ENCODE measurements around the gene INSR. TPM values are rescaled to one million over a fixed set of nuclear protein-coding genes. Genes with fewer than 3 reads are reported as not detected.

Gene INSR
- total RNA-seq, 1 donor from 2014 or later = 62.6 TPM

DNA sequence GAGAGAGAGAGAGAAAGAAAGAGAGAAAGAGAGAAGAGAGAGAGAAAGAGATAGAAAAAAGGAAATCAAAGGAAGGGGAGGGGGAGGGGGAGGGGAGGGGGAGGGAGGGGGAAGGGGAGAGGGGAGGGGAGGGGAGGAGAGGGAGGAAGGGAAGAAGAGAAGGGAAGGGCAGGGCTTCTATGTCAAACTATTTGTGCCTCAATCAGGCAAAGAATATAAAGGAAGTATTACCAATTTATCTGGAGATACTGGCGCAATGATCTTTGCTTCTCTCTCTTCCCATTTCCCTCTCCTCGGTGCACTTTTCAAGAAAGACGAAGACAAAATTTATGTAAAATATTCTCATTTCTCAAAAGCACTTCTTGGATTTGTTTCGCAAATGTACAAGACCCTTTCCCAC, 9.3 kb upstream of the INSR start:
- DNase-seq (ENCODE audit: low spot score) = no peak
- intact Hi-C loops (cut with DNase I) = no loop called here

DNA sequence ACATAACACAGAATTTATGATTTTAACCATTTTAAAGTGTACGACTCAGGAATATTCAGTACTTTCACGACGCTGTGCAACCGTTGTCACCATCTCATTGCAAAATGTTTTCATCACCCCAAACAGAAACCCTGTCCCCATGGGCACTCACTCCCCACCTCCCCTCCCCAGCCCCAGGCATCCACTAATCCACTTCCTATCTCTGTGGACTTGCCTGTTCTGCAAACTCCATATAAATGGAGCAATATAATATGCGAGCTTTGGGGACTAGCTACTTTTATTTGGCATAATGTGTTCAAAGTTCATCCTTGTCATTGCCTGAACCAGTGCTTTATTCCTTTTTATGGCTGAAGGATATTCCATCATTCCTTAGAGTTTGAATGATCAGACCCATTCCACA, 7.3 kb upstream of the INSR start:
- DNase-seq (ENCODE audit: low spot score) (no peak), ATAC-seq (no peak)
- intact Hi-C loops (cut with DNase I) = no loop called here

More for the DNA sequence above, 9.3 kb upstream of the INSR start:
- no peak for ATAC-seq

DNA sequence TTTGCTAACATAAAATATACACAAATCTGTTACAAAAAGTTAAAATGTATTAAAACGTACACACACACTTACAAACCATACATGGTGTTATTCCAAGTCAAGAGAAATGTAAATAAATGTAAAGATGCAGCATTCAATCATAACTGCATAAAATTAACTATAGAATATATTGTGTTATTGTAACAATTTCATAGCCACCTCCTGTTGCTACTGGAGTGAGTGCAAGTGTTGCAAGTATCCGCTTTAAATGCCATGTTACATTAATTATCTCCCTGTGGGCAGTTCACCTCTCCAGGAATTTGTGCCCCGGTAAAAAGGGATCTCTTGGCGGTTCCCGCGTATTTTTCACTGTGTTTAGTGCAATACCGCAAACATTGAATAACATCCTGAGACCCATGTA, 3.5 kb upstream of the INSR start:
- ATAC-seq = no peak
- intact Hi-C loops (cut with DNase I) = loop anchor here (2.0 kb wide), 1 partner anchor 59 kb away; no protein-coding TSS in a partner anchor

DNA sequence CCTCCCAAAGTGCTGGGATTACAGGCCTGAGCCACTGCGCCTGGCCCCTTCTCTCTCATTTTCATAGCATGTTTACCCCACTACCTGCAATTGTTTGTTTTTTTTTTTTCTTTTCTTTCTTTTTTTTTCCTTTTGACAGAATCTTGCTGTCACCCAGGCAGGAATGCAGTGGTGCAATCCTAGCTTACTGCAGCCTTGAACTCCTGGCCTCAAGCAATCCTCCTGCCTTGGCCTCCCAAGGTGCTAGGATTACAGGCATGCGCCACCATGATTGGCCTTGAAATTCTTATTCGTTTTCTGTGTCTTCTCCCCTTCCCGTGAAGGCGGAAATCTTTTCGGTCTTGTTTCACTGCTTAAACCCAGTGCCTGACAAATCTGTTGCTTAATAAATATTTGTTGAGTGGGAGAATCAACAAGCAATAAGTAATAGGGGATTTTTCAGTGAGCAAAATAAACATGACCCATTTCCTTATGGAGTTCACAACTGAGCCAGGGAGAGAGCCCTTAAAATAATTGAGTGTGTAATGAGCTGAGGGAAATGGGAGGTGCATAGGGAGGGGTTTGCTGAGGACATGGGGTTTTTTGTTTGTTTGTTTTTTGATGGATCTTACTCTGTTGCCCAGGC, 1.8 kb upstream of the INSR start:
- DNase-seq (ENCODE audit: low spot score) (no peak), ATAC-seq (no peak)
- intact Hi-C loops (cut with DNase I) = loop anchor here (2.0 kb wide), 2 partner anchors 57 to 97 kb away; no protein-coding TSS in a partner anchor

More for the DNA sequence above, 3.5 kb upstream of the INSR start:
- no peak for DNase-seq (ENCODE audit: low spot score)

DNA sequence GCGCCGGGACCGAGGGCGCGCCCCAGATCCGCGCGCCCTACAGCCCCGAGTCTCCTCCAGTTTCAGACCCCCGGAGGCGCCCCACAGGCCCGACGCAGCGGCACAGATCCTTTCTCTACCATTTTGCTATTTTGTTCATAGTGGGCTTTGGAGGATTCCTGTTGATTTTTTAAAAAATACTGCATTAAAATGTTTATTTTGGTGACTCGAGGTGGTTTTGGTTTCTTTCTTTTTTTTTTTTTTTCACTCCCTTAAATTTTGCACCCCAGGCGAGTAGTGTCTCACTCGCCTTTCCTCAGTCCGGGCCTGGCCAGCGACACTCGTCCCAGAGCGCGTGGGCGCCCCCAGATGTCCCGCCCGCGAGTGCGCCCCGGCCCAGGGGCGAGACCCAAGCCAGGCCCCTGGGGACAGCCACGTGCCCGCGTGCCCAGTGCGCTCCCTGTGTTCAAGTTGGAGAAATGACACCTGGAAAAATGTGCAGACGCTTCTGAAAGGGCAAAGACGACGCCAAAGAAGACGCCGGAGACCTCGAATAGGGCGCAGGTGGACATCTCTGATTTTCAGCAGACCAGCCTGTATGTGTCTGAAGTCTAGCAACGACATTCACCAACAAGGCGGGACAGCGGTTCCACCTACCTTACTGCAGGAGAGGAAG, 471 bp upstream of the INSR start:
- DNase-seq (ENCODE audit: low spot score) = peak; percentile 79
- peak; percentile 75 for ATAC-seq
- intact Hi-C loops (cut with DNase I) = loop anchor here (2.0 kb wide), 1 partner anchor 96 kb away; no protein-coding TSS in a partner anchor

DNA sequence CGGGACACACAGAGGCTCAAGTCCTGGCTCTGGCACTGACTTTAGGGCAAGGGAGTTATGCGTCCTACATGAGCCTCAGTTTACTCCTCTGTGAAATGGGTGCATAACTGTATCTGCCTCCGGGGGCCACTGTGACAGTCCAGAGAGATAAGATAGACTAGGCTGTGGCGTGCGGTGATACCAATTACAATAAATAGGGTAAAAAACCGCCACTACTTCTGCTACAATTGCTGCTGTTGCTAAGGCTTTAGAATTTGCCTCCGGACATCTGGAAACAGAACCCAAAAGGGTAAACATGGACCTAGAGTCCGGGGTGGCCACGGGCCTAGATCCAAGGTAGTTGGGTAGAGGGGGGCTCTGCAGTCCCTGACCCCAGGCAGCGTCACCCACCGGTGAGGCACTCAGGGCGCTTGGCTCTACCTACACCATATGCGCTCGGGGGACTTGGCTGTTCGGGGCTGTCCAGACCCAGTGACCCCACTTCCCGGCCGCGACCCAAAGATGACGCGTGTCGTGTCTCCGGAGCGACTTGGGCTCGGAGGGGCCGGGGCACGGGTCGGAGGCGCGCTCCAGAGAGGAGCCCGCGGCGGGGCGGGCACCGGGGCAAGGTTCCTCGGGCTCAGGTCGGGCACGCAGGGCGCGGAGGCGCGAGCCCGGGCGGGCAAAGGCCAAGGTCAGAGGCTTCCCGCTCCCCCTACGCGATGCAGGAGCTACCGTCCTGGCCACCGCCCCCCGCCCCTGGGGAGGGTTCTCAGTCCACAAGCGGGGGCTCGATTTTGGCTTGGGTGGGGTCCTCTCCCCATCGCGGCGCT, 1.1 kb downstream of the INSR start:
- ATAC-seq (peak; percentile 16), DNase-seq (ENCODE audit: low spot score) (peak; percentile 70)
- intact Hi-C loops (cut with DNase I) = no loop called here

DNA sequence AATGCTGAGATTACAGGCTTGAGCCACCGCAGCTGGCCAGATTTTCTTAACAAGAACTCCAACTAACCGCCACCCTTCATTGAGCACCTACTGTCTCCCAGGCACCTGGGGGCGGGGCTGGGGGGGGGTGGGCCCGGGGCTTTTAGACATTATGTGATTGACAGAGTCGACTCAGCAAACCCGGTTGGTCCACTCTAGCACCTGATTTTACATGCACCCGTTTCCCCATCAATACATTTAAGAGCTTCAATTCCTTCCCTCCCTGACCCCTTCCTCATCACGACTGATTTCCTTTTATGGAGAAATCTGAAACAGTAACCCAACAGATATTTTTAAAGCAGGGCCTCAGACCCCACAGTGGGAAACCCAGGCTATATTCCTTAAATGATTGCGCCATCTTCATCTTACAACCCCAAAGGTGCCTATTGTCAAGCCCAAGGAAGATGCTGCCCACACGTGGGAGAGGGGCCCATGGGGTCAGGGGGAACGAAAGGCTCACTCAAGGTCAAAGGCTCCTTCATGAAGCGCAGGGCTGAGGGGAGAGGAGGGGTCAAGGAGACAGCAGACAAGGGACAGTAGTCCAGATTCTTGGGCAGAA, 1.8 kb downstream of the INSR start:
- DNase-seq (ENCODE audit: low spot score) (no peak), ATAC-seq (no peak)
- intact Hi-C loops (cut with DNase I) = no loop called here

DNA sequence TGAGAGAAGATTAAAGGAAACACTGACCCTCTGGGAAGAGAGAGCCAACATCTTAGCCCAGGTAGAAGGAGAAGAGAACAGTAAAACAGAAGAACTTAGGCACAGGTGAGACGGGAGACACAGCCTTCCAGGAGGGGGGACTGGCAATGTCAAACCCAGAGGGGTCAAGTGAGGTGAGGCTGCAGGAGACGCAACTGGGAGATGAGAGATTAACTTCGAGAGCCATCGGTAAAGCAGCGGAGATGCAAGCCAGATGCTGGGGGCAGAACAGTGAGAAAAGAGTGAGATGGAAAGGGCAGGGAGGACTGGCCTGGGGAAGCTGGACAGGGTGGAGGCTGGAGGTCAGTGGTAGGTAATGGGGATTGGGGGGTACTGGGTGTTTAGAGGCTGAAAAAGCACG, 5.2 kb downstream of the INSR start:
- intact Hi-C loops (cut with DNase I) = no loop called here

DNA sequence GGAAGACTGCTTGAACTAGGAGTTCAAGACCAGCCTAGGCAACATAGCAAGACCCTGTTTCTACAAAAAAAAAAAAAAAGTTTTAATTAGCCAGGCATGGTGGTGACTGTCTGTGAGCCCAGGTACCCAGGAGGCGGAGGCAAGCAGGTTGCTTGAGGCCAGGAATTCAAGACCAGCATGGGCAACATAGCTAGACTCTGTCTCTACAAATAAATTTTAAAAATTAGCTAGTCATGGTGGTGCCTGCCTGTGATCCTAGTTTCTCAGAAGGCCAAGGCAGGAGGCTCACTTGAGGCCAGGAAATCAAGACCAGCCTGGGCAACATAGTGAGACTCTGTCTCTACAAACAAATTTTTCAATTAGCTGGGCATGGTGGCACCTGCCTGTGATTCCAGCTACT, 6.1 kb downstream of the INSR start:
- no peak for ATAC-seq
- intact Hi-C loops (cut with DNase I) = no loop called here
- no peak for DNase-seq (ENCODE audit: low spot score)

More for the DNA sequence above, 5.2 kb downstream of the INSR start:
- no peak for DNase-seq (ENCODE audit: low spot score)
- peak; percentile 21 for ATAC-seq

DNA sequence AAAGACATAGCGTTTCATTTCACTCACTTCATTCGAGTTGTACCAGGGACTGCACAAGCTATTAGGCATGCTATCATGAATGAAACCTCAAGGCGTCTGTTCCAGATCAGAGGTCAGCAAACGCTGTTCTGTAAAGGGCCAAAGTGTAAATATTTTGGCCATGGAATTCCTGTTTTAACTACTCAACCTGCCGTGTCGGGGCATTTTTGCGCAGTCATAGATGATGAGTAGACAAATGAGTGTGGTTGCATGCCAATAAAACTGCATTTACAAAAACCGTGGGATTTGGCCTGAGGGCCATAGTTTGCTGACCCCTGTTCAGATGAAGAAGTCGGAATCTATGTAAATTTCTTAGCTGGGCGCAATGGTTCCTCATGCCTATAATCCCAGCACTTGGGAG, 6.5 kb downstream of the INSR start:
- no peak for DNase-seq (ENCODE audit: low spot score)
- ATAC-seq = peak; percentile 41
- intact Hi-C loops (cut with DNase I) = no loop called here

DNA sequence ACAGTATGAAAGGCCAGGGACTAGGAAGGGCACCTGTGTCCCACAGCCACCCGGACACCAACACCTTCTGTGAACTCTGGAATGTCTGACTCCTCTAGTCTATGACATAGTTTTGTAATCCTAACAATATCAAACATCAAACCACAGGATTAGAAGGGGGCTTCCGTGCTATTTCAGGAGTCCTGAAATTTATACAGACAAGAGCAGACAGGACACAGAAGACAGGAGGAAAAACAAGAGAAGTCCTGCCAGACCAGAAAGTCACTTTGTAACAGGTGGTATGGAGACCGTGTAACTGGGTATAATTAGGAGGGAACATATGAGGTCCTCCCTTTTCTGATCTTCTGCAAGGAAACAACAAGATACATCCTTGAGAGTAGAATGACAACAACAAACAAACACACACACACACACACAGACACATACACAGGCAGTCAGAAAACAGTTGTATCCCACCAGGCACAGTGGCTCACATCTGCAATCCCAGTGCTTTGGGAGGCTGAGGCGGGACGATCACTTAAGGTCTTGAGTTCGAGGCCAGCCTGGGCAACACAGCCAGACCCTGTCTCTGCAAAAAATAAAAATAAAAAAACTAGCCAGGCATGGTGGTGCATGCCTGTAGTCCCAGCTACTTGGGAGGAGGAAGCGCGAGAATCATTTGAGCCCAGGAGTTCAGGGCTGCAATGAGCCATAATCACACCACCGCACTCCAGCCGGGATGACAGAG, 13.1 kb downstream of the INSR start:
- DNase-seq (ENCODE audit: low spot score) (no peak), ATAC-seq (no peak)

DNA sequence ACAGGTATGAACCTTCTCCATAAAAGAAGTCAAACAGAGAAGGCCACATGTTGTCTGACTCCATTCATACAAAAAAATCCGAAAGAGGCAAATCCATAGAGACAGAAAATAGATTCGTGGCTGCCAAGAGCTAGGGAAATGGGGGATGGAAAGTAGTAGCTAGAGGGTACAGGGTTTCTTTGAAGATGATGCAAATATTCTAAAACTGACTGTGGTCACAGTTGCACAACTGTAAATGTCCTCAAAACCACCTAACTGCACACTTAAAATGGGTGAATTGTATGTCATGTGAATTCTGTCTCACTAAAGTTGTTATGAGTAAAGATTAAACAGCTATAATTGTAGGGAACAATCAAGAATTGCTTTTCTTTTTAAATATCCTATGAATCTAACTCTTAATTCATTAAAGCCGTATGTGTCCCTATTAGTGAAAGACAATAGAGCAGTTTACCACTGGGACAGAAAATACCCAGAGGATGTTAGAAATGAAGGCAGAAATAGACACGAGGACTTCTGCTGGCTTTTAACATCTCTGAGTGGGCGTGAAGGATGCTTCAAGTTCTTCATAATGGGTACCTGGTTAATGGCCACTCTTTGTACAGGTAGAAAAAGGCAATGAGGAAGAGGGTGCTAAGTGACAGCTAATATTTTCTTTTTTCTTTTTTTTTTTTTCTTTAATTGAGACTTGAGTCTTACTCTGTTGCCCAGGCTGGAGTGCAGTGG, 21.2 kb downstream of the INSR start:
- ATAC-seq = no peak
- DNase-seq (ENCODE audit: low spot score) = no peak
- intact Hi-C loops (cut with DNase I) = no loop called here

More for the DNA sequence above, 13.1 kb downstream of the INSR start:
- intact Hi-C loops (cut with DNase I) = no loop called here

DNA sequence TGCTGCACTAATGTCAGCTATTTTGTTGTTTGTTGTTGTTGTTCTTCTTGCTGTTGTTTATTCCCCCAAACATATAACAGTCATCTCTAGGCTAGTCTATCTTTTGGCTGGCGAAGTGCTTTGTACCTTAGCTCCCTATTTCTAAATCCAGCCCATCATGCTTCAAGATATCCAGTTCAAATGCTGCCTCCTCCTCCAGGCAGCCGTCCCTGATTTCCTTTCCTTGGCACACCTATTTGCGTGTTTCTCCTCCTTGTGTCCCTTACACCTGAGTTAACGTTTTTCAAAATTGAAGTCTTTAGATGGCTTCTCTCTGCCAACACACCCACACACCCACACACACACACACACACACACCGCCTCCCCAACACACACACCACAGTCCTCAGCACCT, 25.5 kb downstream of the INSR start:
- ATAC-seq = no peak
- no peak for DNase-seq (ENCODE audit: low spot score)
- intact Hi-C loops (cut with DNase I) = no loop called here

DNA sequence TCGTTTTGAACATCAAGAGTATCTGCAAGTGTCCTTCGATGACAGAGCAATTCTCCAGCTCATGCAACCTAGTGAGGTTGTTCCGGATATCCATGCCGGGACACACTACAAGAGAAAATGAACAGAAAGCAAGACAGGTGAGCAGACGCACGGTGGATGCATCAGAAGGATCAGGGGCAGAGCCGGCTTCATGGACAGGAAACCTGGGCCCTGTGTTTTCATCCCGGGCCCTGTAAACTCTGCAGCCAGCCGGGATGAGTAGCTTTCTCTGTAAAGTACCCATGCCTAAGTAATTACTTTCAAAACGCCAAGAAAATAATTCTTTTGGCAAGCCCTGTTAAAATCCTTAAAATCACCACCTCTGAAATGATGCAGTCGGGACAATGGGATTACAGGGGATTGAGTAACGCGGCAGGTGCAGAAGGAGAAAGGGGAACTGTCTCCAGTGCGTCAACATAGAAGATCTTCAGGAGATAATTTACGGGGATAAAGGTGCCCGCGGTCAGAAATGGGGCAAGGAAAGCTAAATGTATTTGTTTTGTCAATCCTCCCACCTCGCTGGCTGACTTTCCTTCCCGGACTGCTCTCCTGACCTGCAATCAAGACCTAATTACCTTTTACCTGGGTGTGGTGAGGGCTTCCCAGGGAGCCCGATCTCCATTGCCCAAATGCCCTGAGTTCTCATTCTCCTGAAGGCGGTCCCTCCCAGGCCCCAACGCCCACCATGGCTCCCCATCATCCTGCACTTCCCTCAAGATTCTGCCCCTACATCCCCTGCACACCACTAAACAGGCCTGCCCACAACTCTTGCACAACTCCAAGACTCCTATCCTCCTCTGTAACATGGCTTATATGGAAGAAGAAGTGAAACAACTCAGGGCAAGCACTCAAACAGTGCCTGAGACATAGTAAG, 26.2 kb downstream of the INSR start:
- ATAC-seq (peak; percentile 56), DNase-seq (ENCODE audit: low spot score) (no peak)
- intact Hi-C loops (cut with DNase I) = no loop called here

DNA sequence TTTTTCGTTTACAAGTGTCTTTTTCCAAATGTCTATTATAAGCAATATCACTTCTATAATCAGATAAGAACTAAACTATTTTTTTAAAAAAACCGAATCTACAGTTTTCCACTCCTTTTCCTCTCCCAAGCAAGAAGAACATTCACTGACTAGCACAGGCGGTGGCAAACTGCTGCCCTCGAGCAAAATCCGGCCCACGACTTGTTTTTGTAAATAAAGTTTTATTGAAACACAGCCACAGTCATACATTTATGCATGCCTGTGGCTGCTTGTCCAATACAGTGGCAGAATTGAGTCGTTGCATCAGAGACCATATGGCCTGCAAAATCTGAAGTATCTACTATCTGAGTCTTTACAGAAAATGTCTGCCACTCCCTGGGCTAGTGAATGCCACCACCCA, 27.4 kb downstream of the INSR start:
- DNase-seq (ENCODE audit: low spot score) = no peak
- intact Hi-C loops (cut with DNase I) = no loop called here
- ATAC-seq = no peak

DNA sequence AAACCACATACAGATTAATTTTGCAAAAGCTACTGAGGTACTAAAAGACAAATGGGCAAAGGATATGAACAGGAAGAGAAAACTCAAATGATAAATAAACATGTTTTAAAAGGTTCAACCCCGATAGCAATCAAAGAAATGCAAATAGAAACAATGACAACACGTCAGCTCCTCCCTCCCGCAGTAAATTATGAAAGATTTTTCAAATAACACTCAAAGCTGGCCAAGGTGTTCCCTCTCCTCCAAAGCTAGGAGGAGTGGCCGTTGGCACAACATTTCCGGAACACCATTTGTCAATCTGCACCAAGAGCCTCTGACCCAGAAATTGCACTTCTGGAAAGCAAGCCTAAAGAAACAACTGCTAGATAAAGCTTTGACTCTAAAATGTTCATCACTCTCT, 28.3 kb downstream of the INSR start:
- DNase-seq (ENCODE audit: low spot score) = no peak
- peak; percentile 67 for ATAC-seq
- intact Hi-C loops (cut with DNase I) = no loop called here

DNA sequence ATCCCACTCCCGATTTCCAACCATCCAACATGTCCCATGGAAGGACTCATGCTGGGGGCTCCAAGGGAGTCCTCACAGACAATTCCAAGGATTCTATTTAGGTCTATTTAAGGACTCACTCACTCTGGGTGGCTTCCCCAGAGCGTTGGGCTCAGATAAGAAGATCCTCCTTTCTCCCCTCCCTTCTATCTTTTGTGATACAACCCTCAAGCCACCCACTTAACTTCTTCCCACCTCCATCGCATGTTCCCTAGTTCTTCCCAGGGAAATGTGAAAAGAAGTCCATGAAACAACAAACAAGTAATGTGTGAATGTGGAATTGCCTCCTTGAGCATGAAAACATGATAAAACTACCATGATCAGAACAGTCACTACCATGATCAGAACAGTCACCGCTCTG, 29.4 kb downstream of the INSR start:
- intact Hi-C loops (cut with DNase I) = no loop called here
- DNase-seq (ENCODE audit: low spot score) (no peak), ATAC-seq (no peak)
